Mesodermal cell (in vitro differentiated cells): ENCODE results near the gene FLNB.

Experiments
- H3K27ac ChIP-seq: 2 replicates; pipeline ENCODE4 v1.7.0; 2013; ENCODE audit warnings: mild to moderate bottlenecking, low read depth, low read length, moderate library complexity; ENCODE audit not compliant: severe bottlenecking
- H3K36me3 ChIP-seq: 2 replicates; pipeline ENCODE4 v1.7.1; 2013; ENCODE audit warnings: mild to moderate bottlenecking, low read length, moderate library complexity; ENCODE audit not compliant: control insufficient read depth, insufficient read depth
- H3K4me1 ChIP-seq: one replicate; pipeline ENCODE4 v1.7.1; 2013; ENCODE audit warnings: mild to moderate bottlenecking, low read length; ENCODE audit not compliant: insufficient read depth, control insufficient read depth, poor library complexity, severe bottlenecking
- H3K4me3 ChIP-seq: 2 replicates; pipeline ENCODE4 v1.7.0; 2013; ENCODE audit warnings: low read length, control low read depth, mild to moderate bottlenecking; ENCODE audit not compliant: insufficient read depth, poor library complexity, severe bottlenecking; ENCODE audit errors: extremely low read depth
- H3K9me3 ChIP-seq: 2 replicates; pipeline ENCODE4 v1.7.1; 2013; ENCODE audit warnings: mild to moderate bottlenecking, low read length, moderate library complexity; ENCODE audit not compliant: control insufficient read depth
- WGBS, 2 experiments: methylation state at CpG; one replicate each; pipeline ENCODE4 v1.1.5; 2013; ENCODE audit warnings: missing lambda C conversion rate in 2 of 2; ENCODE audit not compliant: insufficient coverage in 2 of 2; 5-methylcytosine and 5-hydroxymethylcytosine counted together

The FLNB gene

DNA sequence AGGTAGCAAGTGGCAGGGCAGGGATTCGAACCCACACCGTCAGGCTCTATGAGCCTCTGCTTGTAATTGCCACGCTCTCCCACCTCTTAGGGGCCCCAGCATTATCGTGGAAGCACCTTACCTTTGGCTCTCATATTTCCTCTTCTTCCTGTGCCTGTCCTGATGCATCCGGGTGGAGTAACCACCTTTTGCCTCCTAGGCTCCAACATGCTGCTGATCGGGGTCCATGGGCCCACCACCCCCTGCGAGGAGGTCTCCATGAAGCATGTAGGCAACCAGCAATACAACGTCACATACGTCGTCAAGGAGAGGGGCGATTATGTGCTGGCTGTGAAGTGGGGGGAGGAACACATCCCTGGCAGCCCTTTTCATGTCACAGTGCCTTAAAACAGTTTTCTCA lies 162.2 kb downstream of the FLNB start:
- Histone ChIP-seq H3K4me3 (no peak overlapping the region), H3K9me3 (no peaks in the 10 kb centered on the region), H3K27ac (no peak overlapping the region), H3K4me1 (peaks cover 38% of the 10 kb centered on the region), H3K36me3 (peaks cover 68% of the 10 kb centered on the region)
- WGBS, 2 experiments, result 91 to 93% methylated on average over 8 to 11 of the region's 11 CpGs

DNA sequence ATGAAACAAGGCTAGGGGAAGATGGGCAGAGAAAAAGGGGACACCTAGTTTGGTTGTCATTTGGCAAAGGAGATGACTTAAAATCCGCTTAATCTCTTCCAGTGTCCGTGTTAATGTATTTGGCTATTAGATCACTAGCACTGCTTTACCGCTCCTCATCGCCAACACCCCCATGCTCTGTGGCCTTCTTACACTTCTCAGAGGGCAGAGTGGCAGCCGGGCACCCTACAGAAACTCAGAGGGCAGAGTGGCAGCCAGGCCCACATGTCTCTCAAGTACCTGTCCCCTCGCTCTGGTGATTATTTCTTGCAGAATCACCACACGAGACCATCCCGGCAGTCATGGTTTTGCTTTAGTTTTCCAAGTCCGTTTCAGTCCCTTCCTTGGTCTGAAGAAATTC lies 162.9 kb downstream of the FLNB start:
- Histone ChIP-seq H3K36me3 (peaks cover 61% of the 10 kb centered on the region), H3K27ac (no peak overlapping the region), H3K9me3 (no peaks in the 10 kb centered on the region), H3K4me3 (no peak overlapping the region), H3K4me1 (peaks cover 38% of the 10 kb centered on the region)
- WGBS, 2 experiments, result 92 to 93% methylated on average over 8 to 9 of the region's 9 CpGs

- Histone ChIP-seq H3K36me3 (peaks cover 43% of the 10 kb centered on the region), H3K4me3 (no peak overlapping the region), H3K9me3 (no peaks in the 10 kb centered on the region), H3K27ac (peak overlapping the region; percentile 41), H3K4me1 (peaks cover 37% of the 10 kb centered on the region)
- WGBS, 2 experiments, result 77 to 79% methylated on average over 6 to 11 of the region's 14 CpGs
Measured at GRCh38 chr3:58173029-58173668, 164.9 kb downstream of the FLNB start.

DNA sequence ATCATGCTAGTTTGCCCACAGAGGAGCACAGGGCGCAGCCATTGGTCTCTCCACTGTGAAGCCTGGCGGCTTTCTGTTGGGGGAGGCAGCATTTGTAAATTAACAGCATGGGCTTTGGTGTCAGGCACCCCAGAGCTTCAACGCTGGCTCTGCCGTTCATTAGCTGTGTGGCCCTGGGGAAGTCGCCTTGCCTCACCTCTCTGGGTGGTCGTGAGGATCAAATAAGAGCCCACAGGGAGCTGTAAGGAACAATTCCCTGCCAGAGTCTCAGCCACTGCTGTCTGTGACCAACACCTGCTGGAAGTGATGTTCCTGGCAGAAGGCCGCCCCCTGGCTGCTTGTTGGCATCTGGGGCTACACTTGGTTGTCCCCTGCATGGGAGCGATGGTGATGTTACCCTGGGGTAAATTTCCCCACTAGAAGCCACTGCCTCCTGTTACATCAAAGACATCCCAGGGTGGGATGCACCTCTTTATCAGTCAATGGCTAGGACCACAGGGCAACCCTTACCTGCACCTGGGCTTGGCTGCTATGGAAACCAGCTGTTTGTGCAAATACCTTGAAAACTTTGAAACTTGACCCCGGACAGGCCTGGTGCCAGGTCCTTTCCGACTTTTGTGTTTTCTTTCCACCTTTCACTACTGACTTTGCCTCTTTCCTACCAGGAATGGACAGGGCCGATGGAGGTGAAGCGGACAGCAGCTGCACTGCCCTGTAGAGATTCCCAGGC lies 165.6 kb downstream of the FLNB start:
- H3K27ac ChIP-seq, result peak overlapping the region; percentile 41
- H3K9me3 ChIP-seq, result no peaks in the 10 kb centered on the region
- H3K36me3 ChIP-seq, result peaks cover 36% of the 10 kb centered on the region
- WGBS, 2 experiments, result 78 to 87% methylated on average over 11 to 12 of the region's 12 CpGs
- H3K4me1 ChIP-seq, result peaks cover 37% of the 10 kb centered on the region
- no peak overlapping the region for H3K4me3 ChIP-seq

- peaks cover 24% of the 10 kb centered on the region for H3K36me3 ChIP-seq
- no peaks in the 10 kb centered on the region for H3K9me3 ChIP-seq
- WGBS, 2 experiments, result 21 to 40% methylated on average over 2 of the region's 3 CpGs
- no peak overlapping the region for H3K4me3 ChIP-seq
- H3K4me1 ChIP-seq, result peaks cover 37% of the 10 kb centered on the region
- peak overlapping the region; percentile 86 for H3K27ac ChIP-seq
Measured at GRCh38 chr3:58175187-58175436, 166.9 kb downstream of the FLNB start.

GRCh38 chr3:58175437-58176184 lies 167.4 kb downstream of the FLNB start:
- Histone ChIP-seq H3K4me3 (no peak overlapping the region), H3K9me3 (no peaks in the 10 kb centered on the region), H3K36me3 (peaks cover 19% of the 10 kb centered on the region), H3K27ac (peak overlapping the region; percentile 86), H3K4me1 (peaks cover 37% of the 10 kb centered on the region)
- 62 to 69% methylated on average over 12 to 13 of the region's 18 CpGs for WGBS, 2 experiments

- Histone ChIP-seq H3K4me1 (peaks cover 37% of the 10 kb centered on the region), H3K9me3 (no peaks in the 10 kb centered on the region), H3K36me3 (peaks cover 13% of the 10 kb centered on the region), H3K27ac (peak overlapping the region; percentile 86), H3K4me3 (no peak overlapping the region)
- WGBS, 2 experiments, result 100% methylated on average over 2 to 3 of the region's 3 CpGs
Measured at GRCh38 chr3:58176185-58176530, 167.9 kb downstream of the FLNB start.

DNA sequence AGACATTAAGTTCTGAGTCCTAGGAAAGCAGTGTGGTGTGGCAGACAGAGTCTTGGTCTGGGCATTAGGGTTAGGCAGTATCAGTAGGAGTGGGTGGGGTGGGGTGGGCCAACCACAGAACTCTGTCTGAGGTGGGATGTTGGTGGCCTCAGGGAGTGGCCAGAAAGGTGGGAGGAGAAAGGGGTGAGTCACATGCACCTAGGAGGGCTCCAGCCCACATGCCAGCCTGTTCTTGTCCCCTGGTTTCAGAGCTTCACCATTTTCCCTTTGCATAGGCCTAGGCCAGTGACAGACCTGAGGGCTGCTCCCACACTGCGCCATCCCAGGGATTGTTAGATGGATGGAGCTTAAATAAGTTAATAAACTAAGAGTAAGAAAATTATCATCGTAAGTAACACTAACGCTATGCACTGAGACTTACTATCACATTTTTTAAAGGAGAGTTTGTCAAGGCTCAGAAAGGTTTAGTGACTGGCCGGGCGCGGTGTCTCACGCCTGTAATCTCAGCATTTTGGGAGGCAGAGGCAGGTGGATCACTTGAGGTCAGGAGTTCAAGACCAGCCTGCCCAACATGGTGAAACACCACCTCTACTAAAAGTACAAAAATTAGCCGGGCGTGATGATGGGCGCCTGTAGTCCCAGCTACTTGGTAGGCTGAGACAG lies 168.7 kb downstream of the FLNB start:
- WGBS, 2 experiments, result 100% methylated on average over 3 of the region's 10 CpGs
- H3K4me1 ChIP-seq, result peaks cover 37% of the 10 kb centered on the region
- H3K36me3 ChIP-seq, result peaks cover 5% of the 10 kb centered on the region
- no peak overlapping the region for H3K27ac ChIP-seq
- H3K9me3 ChIP-seq, result no peaks in the 10 kb centered on the region
- H3K4me3 ChIP-seq, result no peak overlapping the region

DNA sequence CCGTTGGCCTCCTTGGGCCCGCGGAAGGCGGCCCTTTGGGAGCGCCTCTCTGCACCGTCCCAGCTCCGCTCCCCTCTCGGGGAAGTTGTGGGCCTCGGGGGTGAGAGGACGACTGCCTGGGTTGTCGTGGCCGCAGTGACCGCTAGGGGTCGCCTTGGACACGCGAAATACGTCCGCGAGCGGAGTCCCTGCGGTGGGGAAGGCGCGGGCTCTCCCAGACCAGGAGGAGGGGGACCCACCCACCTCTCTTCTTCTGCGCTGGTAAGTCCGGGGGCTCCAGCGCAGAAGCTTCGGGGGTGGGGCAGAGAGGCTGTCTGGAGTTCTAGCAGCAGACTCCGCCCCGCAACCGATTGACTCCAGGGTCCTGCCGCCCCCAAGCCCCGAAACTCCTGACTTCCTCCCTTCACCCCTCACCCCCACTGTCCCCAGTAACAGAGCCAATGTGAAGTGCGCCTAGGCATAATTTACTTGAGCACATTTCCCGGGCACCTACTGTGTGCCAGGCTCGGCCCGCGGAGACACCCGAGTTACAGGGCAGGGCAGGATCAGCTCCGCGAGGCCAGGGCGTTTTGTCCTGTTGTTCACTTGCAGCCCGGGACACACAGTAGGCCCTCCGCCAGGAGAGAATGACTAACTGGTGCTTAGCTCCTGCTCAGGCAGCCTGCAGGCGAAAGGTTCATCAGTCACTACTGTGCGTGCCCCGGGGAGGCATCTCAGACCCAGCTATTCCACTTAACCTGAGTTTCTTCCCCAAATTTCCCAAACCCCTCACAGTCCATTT lies 169.7 kb downstream of the FLNB start:
- Histone ChIP-seq H3K4me3 (peak overlapping the region; percentile 9), H3K36me3 (no peaks in the 10 kb centered on the region), H3K27ac (no peak overlapping the region), H3K4me1 (peaks cover 35% of the 10 kb centered on the region), H3K9me3 (no peaks in the 10 kb centered on the region)
- 24 to 50% methylated on average over 24 to 44 of the region's 46 CpGs for WGBS, 2 experiments

DNA sequence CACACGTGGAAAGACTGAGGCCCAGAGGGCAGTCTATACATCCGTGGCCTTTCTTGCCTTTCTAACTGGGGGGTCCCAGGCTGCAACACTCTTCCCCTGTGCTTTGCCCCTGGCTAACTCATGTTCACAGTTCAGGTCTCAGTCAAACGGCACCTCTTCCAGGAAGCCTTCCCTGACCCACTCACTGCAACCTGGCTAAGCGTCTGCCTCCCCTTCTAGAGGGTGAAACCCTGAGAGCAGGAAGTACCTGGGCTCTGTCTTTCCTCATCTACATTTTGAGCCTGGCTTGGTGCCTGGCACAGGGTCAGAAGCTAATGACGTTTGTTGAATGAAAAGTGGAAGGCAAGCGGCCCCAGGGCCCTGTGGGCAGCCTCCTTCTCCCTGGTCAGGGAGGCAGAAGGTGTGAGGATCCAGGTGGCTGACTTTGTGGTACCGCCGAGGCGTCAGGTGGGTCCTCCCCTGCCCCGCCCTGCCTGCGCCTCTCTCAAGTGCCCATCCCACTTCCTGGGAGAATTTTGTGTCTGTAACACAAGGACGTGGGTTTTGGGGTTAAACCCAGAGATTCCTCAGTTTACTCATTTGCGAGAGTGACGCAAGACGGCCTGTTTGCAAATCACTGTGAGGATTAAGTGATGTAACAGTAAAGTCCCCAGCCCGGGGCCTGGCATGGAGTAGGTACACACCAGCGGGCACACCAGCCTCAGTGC lies 170.5 kb downstream of the FLNB start:
- Histone ChIP-seq H3K9me3 (no peaks in the 10 kb centered on the region), H3K4me1 (peaks cover 29% of the 10 kb centered on the region), H3K27ac (no peak overlapping the region), H3K4me3 (no peak overlapping the region), H3K36me3 (no peaks in the 10 kb centered on the region)
- WGBS, 2 experiments, result 91 to 93% methylated on average over 11 to 12 of the region's 17 CpGs
